ENCODE measurements around the gene LYPD4.

Gene LYPD4

GRCh38 chr19:41850381-41850780 lies 5.9 kb upstream of the LYPD4 start:
- DNase-seq, result no peak

DNA sequence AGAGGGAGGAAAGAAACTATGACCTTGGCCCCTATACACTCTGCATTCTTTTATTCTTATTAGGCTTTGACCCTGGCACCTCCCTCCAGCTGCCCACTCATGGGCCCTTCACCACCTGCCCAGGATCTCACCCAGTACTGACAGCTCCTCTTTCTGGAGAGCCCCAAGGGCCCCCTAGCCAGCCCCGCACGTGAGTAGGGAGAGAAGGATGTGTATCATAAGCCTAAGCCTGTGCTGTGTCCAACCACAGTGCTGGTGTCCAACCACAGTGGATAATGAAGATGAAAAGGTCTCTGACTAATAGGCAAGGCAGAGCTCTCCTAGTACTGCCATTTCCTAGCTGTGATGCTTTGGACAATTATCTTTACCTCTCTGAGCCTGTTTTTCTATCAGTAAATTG lies 4.6 kb upstream of the LYPD4 start:
- no peak for DNase-seq

DNA sequence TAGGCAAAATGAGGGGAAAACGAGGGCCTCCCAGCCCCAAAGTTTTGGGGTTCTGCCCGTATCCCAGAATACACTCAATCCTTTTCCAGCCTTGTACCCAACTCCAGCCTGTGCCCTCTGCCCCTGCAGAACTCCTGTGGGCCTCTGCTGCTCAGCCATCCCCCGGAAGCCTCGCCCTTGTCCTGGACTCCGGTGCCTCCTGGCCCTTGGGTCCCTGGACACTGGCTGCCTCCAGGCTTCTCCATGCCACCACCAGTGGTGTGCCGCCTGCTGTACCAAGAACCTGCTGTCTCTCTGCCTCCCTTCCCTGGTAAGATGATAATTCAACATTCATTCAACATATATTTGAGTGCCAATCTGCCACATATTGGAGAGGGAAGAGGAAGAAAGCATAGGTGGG lies 4.2 kb upstream of the LYPD4 start:
- no peak for DNase-seq

GRCh38 chr19:41847351-41848105 lies 3.0 kb upstream of the LYPD4 start:
- DNase-seq, result no peak

GRCh38 chr19:41845051-41845590 lies 638 bp upstream of the LYPD4 start:
- no peak for DNase-seq

GRCh38 chr19:41845001-41845050 lies 343 bp upstream of the LYPD4 start, which contains the start of gene DMRTC2:
DMRTC2 (plus strand) TSS chr19:41845042; CDS start chr19:41847429, 2,387 bp downstream.
- DNase-seq, result no peak

GRCh38 chr19:41843371-41843770 lies 1.1 kb downstream of the LYPD4 start:
- no peak for DNase-seq

DNA sequence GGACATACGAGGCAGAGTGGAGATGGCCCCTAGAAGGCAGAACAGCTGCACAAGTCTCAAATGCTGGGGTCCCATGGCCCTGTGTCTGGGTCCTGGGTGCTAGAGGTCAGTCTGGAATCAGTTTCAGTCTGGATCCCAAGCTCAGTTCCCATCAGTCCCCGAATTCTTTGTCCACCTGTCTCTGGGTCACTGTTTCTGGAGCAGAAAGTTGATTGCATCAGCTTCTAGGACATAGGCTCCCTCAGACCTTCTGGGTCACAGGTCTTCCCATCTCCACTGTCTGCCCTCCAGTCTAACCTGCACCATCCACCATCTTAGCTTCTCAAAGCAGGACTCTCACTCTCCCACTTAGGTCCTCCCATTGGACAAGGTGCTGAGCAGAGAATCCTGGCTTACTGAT lies 5.3 kb downstream of the LYPD4 start:
- no peak for DNase-seq

- no peak for DNase-seq
Measured at GRCh38 chr19:41837981-41838708, 6.3 kb downstream of the LYPD4 start.

GRCh38 chr19:41821003-41821735 lies 23.3 kb downstream of the LYPD4 start:
- peak; percentile 28 for DNase-seq

- no peak for DNase-seq
Measured at GRCh38 chr19:41816761-41817160, 27.7 kb downstream of the LYPD4 start.

GRCh38 chr19:41815301-41815700 lies 29.2 kb downstream of the LYPD4 start:
- DNase-seq, result no peak

DNA sequence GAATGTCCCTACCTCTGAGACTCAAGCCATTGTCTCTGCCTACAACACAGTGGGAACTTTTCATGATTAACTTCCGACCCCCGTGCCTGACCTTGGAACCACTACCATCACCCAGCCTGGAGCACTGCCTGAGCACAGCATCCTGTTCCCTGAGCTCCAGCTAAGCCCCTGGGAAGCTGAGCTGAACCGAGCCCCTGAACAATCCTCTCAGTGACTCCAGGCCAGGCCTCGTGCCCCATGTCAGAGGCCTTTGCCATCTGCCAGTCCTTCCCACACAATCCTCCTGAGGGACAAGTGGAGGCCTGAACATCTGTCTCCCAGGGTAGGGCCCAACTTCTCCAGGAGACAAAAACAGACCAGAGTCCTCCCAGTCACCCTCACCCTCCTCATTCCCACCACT lies 30.6 kb downstream of the LYPD4 start:
- no peak for DNase-seq

DNA sequence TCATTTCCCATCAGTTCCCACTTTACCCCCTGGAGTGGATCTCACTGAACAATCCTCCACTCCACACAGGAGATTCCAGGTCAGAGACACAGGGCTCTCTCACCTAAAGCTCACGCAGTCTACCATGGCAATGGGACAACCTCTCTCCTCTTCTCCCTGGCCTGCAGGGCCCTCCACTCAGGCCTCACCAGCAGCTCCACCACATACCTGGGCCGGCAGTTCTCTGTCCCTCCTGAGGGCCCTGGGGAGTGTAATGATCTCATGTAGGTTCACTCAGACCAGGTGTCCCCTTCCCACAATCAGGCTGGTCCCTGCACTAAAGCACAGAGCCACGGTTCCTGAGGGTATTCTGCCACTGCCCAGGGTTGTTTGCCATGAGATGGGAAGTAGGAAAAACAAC lies 32.5 kb downstream of the LYPD4 start:
- no peak for DNase-seq

GRCh38 chr19:41811036-41811435 lies 33.4 kb downstream of the LYPD4 start:
- no peak for DNase-seq

DNA sequence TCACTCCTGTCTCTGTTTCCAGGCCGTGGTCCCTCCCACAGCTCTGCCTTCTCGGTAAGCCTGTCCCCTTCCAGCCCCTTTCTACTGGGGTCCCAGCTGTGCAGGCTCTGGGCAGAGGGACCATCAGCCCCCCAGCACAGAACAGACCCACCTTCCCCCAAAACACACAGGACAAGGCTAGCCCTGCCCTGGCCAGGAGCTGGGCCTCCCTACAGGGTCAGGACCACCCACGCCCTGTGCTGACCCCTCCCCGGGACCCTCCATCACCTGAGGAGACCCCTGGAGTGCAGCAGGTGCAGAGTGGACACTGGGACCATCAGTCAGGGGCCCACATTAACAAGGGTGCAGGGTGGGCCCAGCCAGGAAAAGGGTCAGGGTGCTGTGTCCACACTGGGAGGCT lies 34.2 kb downstream of the LYPD4 start:
- no peak for DNase-seq

DNA sequence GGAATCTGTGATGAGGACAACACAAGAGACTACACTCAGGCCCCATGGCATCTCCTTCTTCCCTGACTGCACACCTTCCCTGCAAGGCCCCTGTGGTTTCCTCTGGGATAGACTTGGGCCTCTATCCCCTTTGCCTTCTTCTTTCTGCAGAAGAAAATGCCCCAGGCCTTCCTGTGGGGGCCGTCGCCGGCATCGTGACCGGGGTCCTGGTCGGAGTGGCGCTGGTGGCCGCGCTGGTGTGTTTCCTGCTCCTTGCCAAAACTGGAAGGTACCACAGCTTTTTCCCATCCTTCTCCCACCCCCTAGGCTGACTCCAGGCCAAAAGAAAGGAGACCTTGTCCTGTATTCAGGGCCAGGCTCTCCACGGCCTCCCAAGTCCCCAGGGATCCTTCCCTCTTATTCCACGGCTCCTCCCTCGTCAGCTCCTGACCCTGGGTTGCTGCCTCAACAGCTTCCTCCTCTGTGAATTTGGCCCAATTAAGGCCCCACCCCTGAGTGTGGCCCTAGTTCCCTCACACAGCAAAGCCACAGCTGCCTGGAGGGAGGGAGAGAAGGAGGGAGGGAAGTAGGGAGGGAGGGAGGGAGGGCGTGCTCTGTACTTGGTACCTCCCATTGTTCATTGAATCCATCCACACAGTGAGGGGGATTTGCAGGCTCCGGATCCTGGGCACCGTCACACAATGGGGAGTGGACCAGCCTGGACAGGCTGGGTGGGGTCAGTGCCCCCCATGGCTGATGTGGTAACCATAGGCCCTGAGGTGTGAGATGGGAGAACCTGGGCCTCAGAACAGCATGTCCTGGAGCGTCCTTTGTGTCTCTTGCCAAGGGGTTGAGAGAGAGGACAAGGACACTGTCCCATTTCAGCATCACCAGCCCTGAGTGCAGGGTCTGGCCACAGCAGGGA lies 35.6 kb downstream of the LYPD4 start:
- DNase-seq, result no peak

DNA sequence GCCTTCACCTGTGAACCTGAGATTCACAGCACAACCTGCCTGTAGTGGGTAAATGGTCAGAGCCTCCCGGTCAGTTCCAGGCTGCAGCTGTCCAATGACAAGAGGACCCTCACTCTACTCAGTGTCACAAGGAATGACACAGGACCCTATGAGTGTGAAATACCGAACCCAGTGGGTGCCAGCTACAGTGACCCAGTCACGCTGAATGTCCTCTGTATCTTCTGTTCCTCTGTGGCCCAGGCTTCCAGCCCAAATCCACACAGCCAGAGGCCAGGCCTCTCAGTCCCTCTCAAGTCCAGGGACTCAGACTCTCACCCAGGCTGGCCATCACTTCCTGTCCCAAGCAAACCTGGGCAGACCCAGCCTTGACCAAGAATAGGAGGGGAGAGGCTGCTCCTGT lies 37.3 kb downstream of the LYPD4 start:
- no peak for DNase-seq

DNA sequence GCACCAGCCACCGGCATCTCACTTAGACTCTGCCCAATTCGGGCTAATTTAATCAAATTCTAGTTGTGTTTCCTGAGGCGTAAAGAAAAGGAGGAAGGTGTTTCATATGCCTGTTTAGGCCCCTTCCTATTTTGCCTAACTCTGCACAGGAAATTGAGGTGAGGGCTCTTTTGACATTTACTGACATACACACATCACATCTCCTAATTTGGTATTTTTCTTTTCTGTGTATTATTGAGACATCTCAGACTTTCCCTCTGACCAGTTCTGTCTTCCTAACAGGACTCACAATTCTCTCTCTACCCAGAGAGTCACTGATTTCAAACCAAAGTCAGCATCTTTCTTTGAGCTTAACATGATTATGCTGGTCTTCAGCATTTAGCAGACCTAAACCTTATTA lies 40.1 kb downstream of the LYPD4 start:
- DNase-seq, result no peak

GRCh38 chr19:41802770-41803169 lies 41.7 kb downstream of the LYPD4 start:
- no peak for DNase-seq

- DNase-seq, result no peak
Measured at GRCh38 chr19:41801792-41802211, 42.7 kb downstream of the LYPD4 start.

DNA sequence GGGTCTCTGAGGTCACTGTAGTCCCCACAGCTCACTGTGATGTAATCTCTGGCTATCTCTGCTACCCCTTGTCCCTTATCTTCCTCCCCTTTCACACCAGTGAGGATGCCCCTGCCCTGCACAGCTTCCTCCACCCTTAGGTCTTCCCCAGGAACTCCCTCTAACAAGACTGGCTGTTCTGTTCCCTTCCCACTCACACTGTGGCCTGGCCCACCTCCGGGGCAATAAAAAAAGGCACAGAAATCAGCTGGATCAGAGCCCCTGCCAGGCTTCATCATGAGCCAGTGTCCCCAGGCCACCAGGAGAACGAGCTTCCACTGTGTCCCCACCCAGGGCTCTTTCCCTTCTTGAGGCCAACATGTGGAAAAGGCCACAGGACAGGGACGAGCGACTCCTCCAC lies 43.5 kb downstream of the LYPD4 start:
- no peak for DNase-seq

DNA sequence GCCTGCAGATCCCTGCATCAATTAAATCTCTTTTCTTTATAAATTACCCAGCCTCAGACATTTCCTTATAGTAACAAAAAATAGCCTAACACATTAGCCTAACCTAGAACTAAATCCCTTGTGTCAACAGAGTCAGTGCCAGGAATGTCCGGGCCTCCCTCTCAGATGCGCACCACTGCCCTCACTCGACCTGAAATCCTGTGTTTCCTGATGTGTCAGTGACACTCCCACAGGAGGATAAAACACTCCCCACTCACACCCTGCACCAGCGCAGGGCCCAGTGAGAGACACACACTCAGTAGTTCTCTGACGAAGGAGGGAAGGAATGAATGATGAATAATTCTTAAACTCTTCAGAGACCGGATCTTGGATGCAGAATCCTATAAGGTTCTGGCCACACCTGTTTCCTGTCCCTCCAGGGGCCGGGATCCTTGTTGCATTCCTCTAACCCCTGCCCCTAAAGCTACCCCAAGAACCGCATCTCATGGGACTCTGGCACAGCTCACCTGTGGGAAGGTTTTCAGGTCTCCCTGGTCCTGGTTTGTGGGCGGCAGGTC lies 45.0 kb downstream of the LYPD4 start:
- no peak for DNase-seq

Measured in HCEC 1CT (cell line).